ENCODE results near the gene TMEM81.

TMEM81 gene

GRCh38 chr1:205056188-205056611 is 28.1 kb downstream of the TMEM81 start:
- DNase-seq (ENCODE audit: extremely low spot score) = no peak
- CTCF ChIA-PET = interaction anchor here (1.3 kb wide), 2 partner anchors 79 to 81 kb away, joined by 3 read pairs; no protein-coding TSS in a partner anchor
- POLR2A ChIA-PET = no interaction called here
- no peak for TF ChIP-seq CTCF (IDR thresholded peaks at IDR 0.05; ENCODE audit: control extremely low read depth, extremely low read depth, low read depth, missing control alignments)

GRCh38 chr1:205054013-205054412 is 30.2 kb downstream of the TMEM81 start:
- ChIA-PET POLR2A (no interaction called here), CTCF (interaction anchor here (8.8 kb wide), 1 partner anchor 8 kb away, joined by 62 read pairs; no protein-coding TSS in a partner anchor)
- DNase-seq (ENCODE audit: extremely low spot score) = no peak
- TF ChIP-seq CTCF (IDR thresholded peaks at IDR 0.05; ENCODE audit: control extremely low read depth, extremely low read depth, low read depth, missing control alignments) = no peak

GRCh38 chr1:205053296-205053695 is 31.0 kb downstream of the TMEM81 start:
- POLR2A ChIA-PET = no interaction called here
- no peak for TF ChIP-seq CTCF (IDR thresholded peaks at IDR 0.05; ENCODE audit: control extremely low read depth, extremely low read depth, low read depth, missing control alignments)
- CTCF ChIA-PET = interaction anchor here (1.2 to 8.8 kb wide), 2 partner anchors 9 to 34 kb away, joined by 3 to 62 read pairs; no protein-coding TSS in a partner anchor
- no peak for DNase-seq (ENCODE audit: extremely low spot score)

GRCh38 chr1:205052690-205053089 is 31.6 kb downstream of the TMEM81 start:
- TF ChIP-seq CTCF (IDR thresholded peaks at IDR 0.05; ENCODE audit: control extremely low read depth, extremely low read depth, low read depth, missing control alignments) = no peak
- POLR2A ChIA-PET = no interaction called here
- CTCF ChIA-PET = interaction anchor here (1.2 to 8.8 kb wide), 2 partner anchors 10 to 33 kb away, joined by 3 to 62 read pairs; no protein-coding TSS in a partner anchor
- no peak for DNase-seq (ENCODE audit: extremely low spot score)

- TF ChIP-seq CTCF (IDR thresholded peaks at IDR 0.05; ENCODE audit: control extremely low read depth, extremely low read depth, low read depth, missing control alignments) = no peak
- CTCF ChIA-PET = interaction anchor here (1.3 to 8.8 kb wide), 3 partner anchors 13 to 75 kb away, joined by 3 to 62 read pairs (median 3); no protein-coding TSS in a partner anchor
- no peak for DNase-seq (ENCODE audit: extremely low spot score)
- POLR2A ChIA-PET = no interaction called here
These were observed 34.8 kb downstream of the TMEM81 start for GRCh38 chr1:205049479-205049878.

GRCh38 chr1:205048382-205048781 is 35.9 kb downstream of the TMEM81 start:
- DNase-seq (ENCODE audit: extremely low spot score) = no peak
- ChIA-PET CTCF (interaction anchor here (1.2 to 8.8 kb wide), 3 partner anchors 14 to 438 kb away, joined by 3 to 62 read pairs (median 3); no protein-coding TSS in a partner anchor), POLR2A (no interaction called here)
- TF ChIP-seq CTCF (IDR thresholded peaks at IDR 0.05; ENCODE audit: control extremely low read depth, extremely low read depth, low read depth, missing control alignments) = no peak
